ENCODE results near the gene SALL3. TPM values are rescaled to one million over a fixed set of nuclear protein-coding genes. Genes with fewer than 3 reads are reported as not detected.

The SALL3 gene
- total RNA-seq, 1 experiment from 2014 or later, result not detected

Other genes starting within 250 kb of the SALL3 start
- 24.9 and 27.1 TPM in 2 replicates for gene ATP9B, start 89.6 kb downstream of the SALL3 start, total RNA-seq (2014; rRNA removed; shearing (Covaris generic))

Measured in HT-29 (cell line).